GM23338 (cell line): Measurements from ENCODE around the gene HSPA12B. TPM values are rescaled to one million over a fixed set of nuclear protein-coding genes. Genes with fewer than 3 reads are reported as not detected.

Experiments
- ATAC-seq: fragments of 200-7000 bp; cut with Tn5 transposase; 3 replicates; pipeline ENCODE4 v1.9.1; 2020
- DNase-seq: peaks from one replicate; pipeline ENCODE4 v3.0.0-alpha.2; 2015; ENCODE audit warnings: low spot score
- H2AFZ ChIP-seq: fragments of 200-600 bp; sonication (generic); 2 replicates; pipeline ENCODE4 v1.8.0; 2016; ENCODE audit warnings: antibody characterized with exemption, mild to moderate bottlenecking, moderate library complexity
- H3F3A ChIP-seq: fragments of 200-600 bp; sonication (generic); replicated peaks from 2 replicates; pipeline ENCODE4 v1.8.0; 2017; ENCODE audit warnings: antibody characterized with exemption, mixed run types, low read depth
- H3K27ac ChIP-seq: fragments of 200-600 bp; sonication (generic); 2 replicates; pipeline ENCODE4 v1.6.1; 2016; ENCODE audit warnings: low read depth
- H3K27me3 ChIP-seq: fragments of 200-600 bp; sonication (generic); 2 replicates; pipeline ENCODE4 v1.8.0; 2016; ENCODE audit warnings: mild to moderate bottlenecking, mixed run types, moderate library complexity; ENCODE audit not compliant: insufficient read depth
- H3K36me3 ChIP-seq: fragments of 200-600 bp; sonication (generic); 2 replicates; pipeline ENCODE4 v1.8.0; 2016; ENCODE audit warnings: mild to moderate bottlenecking; ENCODE audit not compliant: insufficient read depth
- H3K4me1 ChIP-seq: fragments of 200-600 bp; sonication (generic); 2 replicates; pipeline ENCODE4 v1.8.0; 2016; ENCODE audit warnings: mild to moderate bottlenecking, moderate library complexity; ENCODE audit not compliant: insufficient read depth
- H3K4me2 ChIP-seq: fragments of 200-600 bp; sonication (generic); 2 replicates; pipeline ENCODE4 v1.7.1; 2017; ENCODE audit warnings: mixed run types
- H3K4me3 ChIP-seq: fragments of 200-600 bp; sonication (generic); 2 replicates; pipeline ENCODE4 v1.6.1; 2016; ENCODE audit warnings: mixed run types
- H3K79me2 ChIP-seq: fragments of 200-600 bp; sonication (generic); replicated peaks from 2 replicates; pipeline ENCODE4 v1.8.0; 2017; ENCODE audit warnings: mild to moderate bottlenecking; ENCODE audit not compliant: insufficient read depth
- H3K9me2 ChIP-seq: fragments of 200-600 bp; sonication (generic); 2 replicates; pipeline ENCODE4 v1.8.0; 2017; ENCODE audit not compliant: insufficient read depth
- H4K20me1 ChIP-seq: fragments of 200-600 bp; sonication (generic); replicated peaks from 2 replicates; pipeline ENCODE4 v1.8.0; 2017; ENCODE audit warnings: mild to moderate bottlenecking; ENCODE audit not compliant: insufficient read depth
- H3K27ac Mint-ChIP-seq: 2 replicates; pipeline ENCODE4 v1.8.0; 2020; ENCODE audit warnings: inconsistent platforms, mild to moderate bottlenecking, moderate library complexity, mixed read lengths
- H3K27me3 Mint-ChIP-seq: 3 replicates; pipeline ENCODE4 v1.8.0; 2022; ENCODE audit warnings: low read depth, mild to moderate bottlenecking, moderate library complexity, mixed read lengths, inconsistent platforms; ENCODE audit not compliant: insufficient read depth, poor library complexity
- H3K36me3 Mint-ChIP-seq: 3 replicates; pipeline ENCODE4 v1.8.0; 2021; ENCODE audit warnings: low read depth, mild to moderate bottlenecking, inconsistent platforms, moderate library complexity, mixed read lengths
- H3K4me1 Mint-ChIP-seq: 3 replicates; pipeline ENCODE4 v1.8.0; 2020; ENCODE audit warnings: mild to moderate bottlenecking, inconsistent platforms, mixed read lengths
- H3K4me3 Mint-ChIP-seq: 3 replicates; pipeline ENCODE4 v1.8.0; 2021; ENCODE audit warnings: moderate library complexity, mild to moderate bottlenecking, inconsistent platforms, mixed read lengths
- H3K9me3 Mint-ChIP-seq: 3 replicates; pipeline ENCODE4 v1.8.0; 2020; ENCODE audit warnings: moderate library complexity, mild to moderate bottlenecking, inconsistent platforms, mixed read lengths
- ETS1 ChIP-seq: IDR thresholded peaks from 2 replicates; pipeline ENCODE4 v1.6.1; 2016; ENCODE audit warnings: antibody characterized with exemption
- NANOG ChIP-seq: IDR thresholded peaks from 2 replicates; pipeline ENCODE4 v1.6.1; 2016; ENCODE audit warnings: antibody characterized with exemption, borderline replicate concordance
- ZNF114 ChIP-seq: fragments of 250-450 bp; sonication (Bioruptor Pico); IDR thresholded peaks from 2 replicates; pipeline ENCODE4 v1.5.0; 2020; ENCODE audit warnings: mild to moderate bottlenecking, moderate library complexity
- ZNF462 ChIP-seq: fragments of 250-450 bp; sonication (Bioruptor Pico); IDR thresholded peaks from 2 replicates; pipeline ENCODE4 v1.5.0; 2020; ENCODE audit warnings: mild to moderate bottlenecking, moderate library complexity
- polyA plus RNA-seq: library from polyadenylated mRNA; unstranded; fragments of >200 nt; fragmentation: Nextera tagmentation; extraction: Ambion mirVana; gene quantifications from 2 replicates; pipeline ENCODE4 v1.2.1, GENCODE V29; 2016
- total RNA-seq: library from RNA; depleted of rRNA; stranded (reverse); fragments of >200 nt; shearing (Covaris generic); gene quantifications from 2 replicates; pipeline ENCODE4 v1.2.3, GENCODE V29; 2014
- TF ChIP-seq, protein P1 (sequence below): IDR thresholded peaks from one replicate; pipeline ENCODE4 v1.6.1; 2018; ENCODE audit warnings: antibody characterized with exemption; ENCODE audit not compliant: unreplicated experiment
- TF ChIP-seq, protein P2 (sequence below), 2 experiments: fragments of 200-600 bp in 1 of 2; sonication (generic) in 1 of 2; conservative IDR thresholded peaks; 2 replicates each; pipeline versions ENCODE4 v1.5.1 to v1.6.1; 2016 to 2017; ENCODE audit warnings: antibody characterized with exemption in 2 of 2, low read depth in 2 of 2, mild to moderate bottlenecking in 2 of 2, moderate library complexity in 1 of 2

The HSPA12B gene
- total and polyA plus RNA-seq, 2 experiments from 2014 or later = 2.8 to 6.5 TPM

DNA sequence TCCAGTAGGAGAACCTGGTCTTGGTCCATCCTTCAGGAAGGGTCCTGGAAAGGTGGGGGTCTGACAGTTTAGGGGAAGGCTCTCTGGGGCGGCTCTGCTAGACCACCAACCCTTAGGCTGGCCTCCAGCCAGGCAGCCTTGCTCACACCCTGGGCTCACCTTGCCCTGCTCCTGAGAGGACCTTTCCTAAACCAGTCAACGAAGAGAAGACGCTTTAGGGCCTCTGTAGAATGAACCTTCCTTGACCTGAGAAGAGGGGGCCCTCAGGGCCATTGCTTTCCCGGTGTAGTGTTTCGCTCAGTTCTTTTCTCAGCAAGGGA lies 64.7 kb downstream of the HSPA12B start:
- Histone ChIP-seq H3K36me3 (no peaks in the 10 kb centered on the region), H3F3A (peaks cover 17% of the 10 kb centered on the region; the same call in 1 of the 2 replicates), H3K79me2 (no peaks in the 10 kb centered on the region), H3K27me3 (no peaks in the 10 kb centered on the region), H3K4me1 (peaks cover 43% of the 10 kb centered on the region), H4K20me1 (no peaks in the 10 kb centered on the region; the same call in 1 of the 2 replicates), H2AFZ (no peak overlapping the region), H3K27ac (no peak overlapping the region), H3K4me2 (peak overlapping the region; percentile 91), H3K9me2 (no peaks in the 10 kb centered on the region), H3K4me3 (peak overlapping the region; percentile 68)
- H3K9me3 Mint-ChIP-seq = no peaks in the 10 kb centered on the region
- peaks cover 20% of the 10 kb centered on the region for H3K36me3 Mint-ChIP-seq
- H3K4me3 Mint-ChIP-seq = peak overlapping the region; percentile 76
- DNase-seq (no peak), ATAC-seq (no peak)
- H3K27ac Mint-ChIP-seq = no peak overlapping the region
- peaks cover 46% of the 10 kb centered on the region for H3K4me1 Mint-ChIP-seq
- TF ChIP-seq, protein P1, sequence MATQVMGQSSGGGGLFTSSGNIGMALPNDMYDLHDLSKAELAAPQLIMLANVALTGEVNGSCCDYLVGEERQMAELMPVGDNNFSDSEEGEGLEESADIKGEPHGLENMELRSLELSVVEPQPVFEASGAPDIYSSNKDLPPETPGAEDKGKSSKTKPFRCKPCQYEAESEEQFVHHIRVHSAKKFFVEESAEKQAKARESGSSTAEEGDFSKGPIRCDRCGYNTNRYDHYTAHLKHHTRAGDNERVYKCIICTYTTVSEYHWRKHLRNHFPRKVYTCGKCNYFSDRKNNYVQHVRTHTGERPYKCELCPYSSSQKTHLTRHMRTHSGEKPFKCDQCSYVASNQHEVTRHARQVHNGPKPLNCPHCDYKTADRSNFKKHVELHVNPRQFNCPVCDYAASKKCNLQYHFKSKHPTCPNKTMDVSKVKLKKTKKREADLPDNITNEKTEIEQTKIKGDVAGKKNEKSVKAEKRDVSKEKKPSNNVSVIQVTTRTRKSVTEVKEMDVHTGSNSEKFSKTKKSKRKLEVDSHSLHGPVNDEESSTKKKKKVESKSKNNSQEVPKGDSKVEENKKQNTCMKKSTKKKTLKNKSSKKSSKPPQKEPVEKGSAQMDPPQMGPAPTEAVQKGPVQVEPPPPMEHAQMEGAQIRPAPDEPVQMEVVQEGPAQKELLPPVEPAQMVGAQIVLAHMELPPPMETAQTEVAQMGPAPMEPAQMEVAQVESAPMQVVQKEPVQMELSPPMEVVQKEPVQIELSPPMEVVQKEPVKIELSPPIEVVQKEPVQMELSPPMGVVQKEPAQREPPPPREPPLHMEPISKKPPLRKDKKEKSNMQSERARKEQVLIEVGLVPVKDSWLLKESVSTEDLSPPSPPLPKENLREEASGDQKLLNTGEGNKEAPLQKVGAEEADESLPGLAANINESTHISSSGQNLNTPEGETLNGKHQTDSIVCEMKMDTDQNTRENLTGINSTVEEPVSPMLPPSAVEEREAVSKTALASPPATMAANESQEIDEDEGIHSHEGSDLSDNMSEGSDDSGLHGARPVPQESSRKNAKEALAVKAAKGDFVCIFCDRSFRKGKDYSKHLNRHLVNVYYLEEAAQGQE = no peak
- no peak for TF ChIP-seq ZNF114 (CRISPR knock-in tag)
- no peak for TF ChIP-seq ETS1
- TF ChIP-seq, protein P2, sequence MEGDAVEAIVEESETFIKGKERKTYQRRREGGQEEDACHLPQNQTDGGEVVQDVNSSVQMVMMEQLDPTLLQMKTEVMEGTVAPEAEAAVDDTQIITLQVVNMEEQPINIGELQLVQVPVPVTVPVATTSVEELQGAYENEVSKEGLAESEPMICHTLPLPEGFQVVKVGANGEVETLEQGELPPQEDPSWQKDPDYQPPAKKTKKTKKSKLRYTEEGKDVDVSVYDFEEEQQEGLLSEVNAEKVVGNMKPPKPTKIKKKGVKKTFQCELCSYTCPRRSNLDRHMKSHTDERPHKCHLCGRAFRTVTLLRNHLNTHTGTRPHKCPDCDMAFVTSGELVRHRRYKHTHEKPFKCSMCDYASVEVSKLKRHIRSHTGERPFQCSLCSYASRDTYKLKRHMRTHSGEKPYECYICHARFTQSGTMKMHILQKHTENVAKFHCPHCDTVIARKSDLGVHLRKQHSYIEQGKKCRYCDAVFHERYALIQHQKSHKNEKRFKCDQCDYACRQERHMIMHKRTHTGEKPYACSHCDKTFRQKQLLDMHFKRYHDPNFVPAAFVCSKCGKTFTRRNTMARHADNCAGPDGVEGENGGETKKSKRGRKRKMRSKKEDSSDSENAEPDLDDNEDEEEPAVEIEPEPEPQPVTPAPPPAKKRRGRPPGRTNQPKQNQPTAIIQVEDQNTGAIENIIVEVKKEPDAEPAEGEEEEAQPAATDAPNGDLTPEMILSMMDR (conservative IDR thresholded peaks at IDR 0.05; ENCODE audit: low read depth in 2 of 2) = no peak
- no peak for TF ChIP-seq NANOG
- TF ChIP-seq ZNF462 (CRISPR knock-in tag) = no peak
- H3K27me3 Mint-ChIP-seq = peaks cover 29% of the 10 kb centered on the region
